ENCODE measurements around the gene CLIC3.
A peak's percentile ranks its signal among the peaks of the same experiment; 100 is the strongest.

The CLIC3 gene

DNA sequence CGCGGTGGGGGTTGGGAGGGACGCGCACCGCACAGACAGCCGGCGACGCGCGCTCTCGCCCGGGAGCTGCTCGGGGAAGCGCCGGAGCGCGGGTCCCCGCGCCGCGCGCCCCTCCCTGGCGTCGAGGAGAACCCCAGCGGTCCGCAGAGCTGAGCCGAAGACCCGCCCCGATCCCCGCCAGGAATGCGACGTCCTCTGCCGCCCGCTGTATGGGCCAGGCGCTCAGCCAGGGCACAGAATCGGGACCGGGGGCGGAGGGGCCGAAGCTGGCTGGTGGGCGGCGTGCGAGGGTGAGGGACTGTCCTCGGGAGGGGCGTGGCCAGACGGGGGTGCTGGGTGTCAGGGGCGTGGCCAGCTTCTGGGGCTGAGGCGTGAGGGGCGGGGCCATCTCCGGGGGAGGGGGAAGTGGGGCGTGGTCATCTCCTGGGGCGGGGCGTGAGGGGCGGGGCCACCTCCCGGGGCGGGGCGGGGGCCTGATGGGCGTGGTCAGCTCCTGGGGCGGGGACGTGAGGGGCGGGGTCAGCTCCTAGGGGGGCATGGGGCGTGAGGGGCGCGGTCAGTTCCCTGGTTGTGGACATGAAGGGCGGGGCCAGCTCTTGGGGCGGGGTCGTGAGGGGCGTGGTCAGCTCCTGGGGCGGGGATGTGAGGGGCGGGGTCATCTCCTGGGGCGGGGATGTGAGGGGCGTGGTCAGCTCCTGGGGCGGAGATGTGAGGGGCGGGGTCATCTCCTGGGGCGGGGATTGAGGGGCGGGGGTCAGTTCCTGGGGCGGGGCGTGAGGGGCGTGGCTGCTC, 18.1 kb downstream of the CLIC3 start:
- in situ Hi-C loops (cut with MboI; ENCODE audit: low sequenced_read_pairs, unreplicated experiment), result no loop called here
- peak; percentile 90 for DNase-seq (ENCODE audit: low spot score)
- TF ChIP-seq, protein P1, sequence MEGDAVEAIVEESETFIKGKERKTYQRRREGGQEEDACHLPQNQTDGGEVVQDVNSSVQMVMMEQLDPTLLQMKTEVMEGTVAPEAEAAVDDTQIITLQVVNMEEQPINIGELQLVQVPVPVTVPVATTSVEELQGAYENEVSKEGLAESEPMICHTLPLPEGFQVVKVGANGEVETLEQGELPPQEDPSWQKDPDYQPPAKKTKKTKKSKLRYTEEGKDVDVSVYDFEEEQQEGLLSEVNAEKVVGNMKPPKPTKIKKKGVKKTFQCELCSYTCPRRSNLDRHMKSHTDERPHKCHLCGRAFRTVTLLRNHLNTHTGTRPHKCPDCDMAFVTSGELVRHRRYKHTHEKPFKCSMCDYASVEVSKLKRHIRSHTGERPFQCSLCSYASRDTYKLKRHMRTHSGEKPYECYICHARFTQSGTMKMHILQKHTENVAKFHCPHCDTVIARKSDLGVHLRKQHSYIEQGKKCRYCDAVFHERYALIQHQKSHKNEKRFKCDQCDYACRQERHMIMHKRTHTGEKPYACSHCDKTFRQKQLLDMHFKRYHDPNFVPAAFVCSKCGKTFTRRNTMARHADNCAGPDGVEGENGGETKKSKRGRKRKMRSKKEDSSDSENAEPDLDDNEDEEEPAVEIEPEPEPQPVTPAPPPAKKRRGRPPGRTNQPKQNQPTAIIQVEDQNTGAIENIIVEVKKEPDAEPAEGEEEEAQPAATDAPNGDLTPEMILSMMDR (IDR thresholded peaks at IDR 0.05; ENCODE audit: borderline replicate concordance, control extremely low read depth, extremely low read depth, insufficient read depth, missing control alignments), result no peak

DNA sequence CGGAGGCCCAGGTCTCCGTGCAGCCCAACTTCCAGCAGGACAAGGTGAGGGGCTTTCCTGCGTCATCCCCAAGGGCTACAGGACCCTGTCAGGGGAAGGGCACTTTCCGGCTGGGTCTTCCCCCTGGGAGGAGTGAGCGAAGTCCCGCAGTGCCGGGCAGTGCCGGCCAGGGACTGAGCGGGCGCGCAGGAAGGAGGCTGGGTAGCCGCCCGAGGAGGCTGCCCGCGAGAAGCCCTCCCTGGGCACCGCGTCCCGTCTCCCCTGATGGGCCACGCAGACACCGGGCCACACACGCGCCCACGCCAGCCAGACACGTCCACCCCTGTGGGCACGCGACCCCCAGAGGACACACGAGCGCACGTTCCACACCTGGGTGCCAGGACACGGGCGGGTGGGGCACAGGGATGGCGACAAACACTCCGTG, 18.7 kb downstream of the CLIC3 start:
- TF ChIP-seq, protein P1 (IDR thresholded peaks at IDR 0.05; ENCODE audit: borderline replicate concordance, control extremely low read depth, extremely low read depth, insufficient read depth, missing control alignments), result no peak
- in situ Hi-C loops (cut with MboI; ENCODE audit: low sequenced_read_pairs, unreplicated experiment), result no loop called here
- DNase-seq (ENCODE audit: low spot score), result no peak

DNA sequence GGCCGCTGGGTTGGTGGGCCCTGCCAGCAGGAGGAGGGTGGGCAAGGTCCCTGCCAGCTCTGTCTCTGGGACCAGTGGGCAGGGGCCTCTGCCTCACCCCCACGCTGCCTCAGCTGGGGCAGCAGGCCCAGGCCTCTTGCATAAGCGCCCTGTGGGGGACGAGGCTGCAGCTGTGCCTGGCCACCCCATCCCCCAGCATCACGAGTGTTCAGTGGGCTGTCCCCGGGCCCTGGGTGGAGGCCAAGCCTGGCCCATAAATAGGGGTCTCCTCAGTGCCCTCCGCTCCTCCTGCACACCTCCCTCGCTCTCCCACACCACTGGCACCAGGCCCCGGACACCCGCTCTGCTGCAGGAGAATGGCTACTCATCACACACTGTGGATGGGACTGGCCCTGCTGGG, 19.1 kb downstream of the CLIC3 start, which contains the start of gene PTGDS:
PTGDS (plus strand) TSS at position 282 of the 400 bp plus-strand sequence; CDS start at position 357, 75 bp downstream.
- TF ChIP-seq, protein P1 (IDR thresholded peaks at IDR 0.05; ENCODE audit: borderline replicate concordance, control extremely low read depth, extremely low read depth, insufficient read depth, missing control alignments), result no peak
- no peak for DNase-seq (ENCODE audit: low spot score)
- in situ Hi-C loops (cut with MboI; ENCODE audit: low sequenced_read_pairs, unreplicated experiment), result no loop called here

DNA sequence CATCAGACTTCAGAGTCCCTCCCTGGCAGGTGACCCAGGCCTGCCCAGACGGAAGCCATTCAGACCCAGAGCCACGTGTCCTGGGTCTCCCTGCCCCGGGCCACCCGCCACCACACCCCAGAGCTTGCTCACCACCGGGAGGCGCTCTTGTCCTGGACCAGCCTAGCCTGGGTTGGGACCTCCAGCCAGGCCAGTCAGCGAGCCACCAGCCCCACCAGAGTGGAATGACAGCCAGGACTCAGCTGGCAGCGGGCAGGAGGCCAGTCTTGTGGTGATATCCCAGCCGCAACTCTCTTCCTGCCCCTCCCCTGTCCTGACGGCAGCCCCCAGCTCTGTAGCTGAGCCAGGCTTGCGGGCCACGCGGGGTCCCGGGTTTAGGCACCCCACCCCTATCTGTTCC, 20.7 kb downstream of the CLIC3 start:
- in situ Hi-C loops (cut with MboI; ENCODE audit: low sequenced_read_pairs, unreplicated experiment), result no loop called here
- peak; percentile 70 for DNase-seq (ENCODE audit: low spot score)
- TF ChIP-seq, protein P1 (IDR thresholded peaks at IDR 0.05; ENCODE audit: borderline replicate concordance, control extremely low read depth, extremely low read depth, insufficient read depth, missing control alignments), result peak; percentile 22

DNA sequence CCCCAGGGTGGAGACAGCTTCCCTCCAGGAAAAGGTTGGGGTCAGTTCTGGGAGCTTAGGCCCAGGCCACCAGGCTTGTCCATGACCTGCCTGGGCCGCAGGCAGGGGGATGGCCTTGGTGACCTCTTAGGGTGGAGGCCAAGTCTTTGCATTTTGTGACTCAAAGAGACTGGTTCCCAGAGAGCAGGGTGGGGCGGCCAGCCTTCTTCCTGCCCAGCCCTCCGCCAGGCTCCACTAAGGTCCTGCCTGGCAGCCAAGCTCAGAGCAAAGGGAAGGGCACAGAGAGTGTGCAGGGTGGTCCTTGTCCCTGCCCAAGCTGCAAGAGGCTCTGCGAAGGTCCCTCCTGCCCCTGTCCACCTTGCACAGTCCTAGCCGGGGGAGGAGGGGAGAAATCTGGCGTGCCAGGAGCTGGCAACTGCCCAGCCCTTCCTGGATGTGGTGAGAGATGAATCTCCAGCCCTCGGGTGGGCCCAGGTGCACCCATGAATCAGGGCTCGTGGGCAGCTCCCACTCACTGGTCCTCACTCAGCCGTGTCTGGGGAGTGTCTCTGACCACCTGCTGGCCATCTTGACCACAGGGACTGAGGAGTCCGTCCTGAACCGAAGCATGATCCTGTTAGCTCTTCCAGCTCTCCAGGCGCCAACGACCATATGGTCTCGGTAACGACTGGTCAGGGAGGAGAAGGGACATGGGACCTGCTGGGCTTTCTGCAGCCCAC, 21.4 kb downstream of the CLIC3 start:
- in situ Hi-C loops (cut with MboI; ENCODE audit: low sequenced_read_pairs, unreplicated experiment), result no loop called here
- DNase-seq (ENCODE audit: low spot score), result no peak
- TF ChIP-seq, protein P1 (IDR thresholded peaks at IDR 0.05; ENCODE audit: borderline replicate concordance, control extremely low read depth, extremely low read depth, insufficient read depth, missing control alignments), result no peak

DNA sequence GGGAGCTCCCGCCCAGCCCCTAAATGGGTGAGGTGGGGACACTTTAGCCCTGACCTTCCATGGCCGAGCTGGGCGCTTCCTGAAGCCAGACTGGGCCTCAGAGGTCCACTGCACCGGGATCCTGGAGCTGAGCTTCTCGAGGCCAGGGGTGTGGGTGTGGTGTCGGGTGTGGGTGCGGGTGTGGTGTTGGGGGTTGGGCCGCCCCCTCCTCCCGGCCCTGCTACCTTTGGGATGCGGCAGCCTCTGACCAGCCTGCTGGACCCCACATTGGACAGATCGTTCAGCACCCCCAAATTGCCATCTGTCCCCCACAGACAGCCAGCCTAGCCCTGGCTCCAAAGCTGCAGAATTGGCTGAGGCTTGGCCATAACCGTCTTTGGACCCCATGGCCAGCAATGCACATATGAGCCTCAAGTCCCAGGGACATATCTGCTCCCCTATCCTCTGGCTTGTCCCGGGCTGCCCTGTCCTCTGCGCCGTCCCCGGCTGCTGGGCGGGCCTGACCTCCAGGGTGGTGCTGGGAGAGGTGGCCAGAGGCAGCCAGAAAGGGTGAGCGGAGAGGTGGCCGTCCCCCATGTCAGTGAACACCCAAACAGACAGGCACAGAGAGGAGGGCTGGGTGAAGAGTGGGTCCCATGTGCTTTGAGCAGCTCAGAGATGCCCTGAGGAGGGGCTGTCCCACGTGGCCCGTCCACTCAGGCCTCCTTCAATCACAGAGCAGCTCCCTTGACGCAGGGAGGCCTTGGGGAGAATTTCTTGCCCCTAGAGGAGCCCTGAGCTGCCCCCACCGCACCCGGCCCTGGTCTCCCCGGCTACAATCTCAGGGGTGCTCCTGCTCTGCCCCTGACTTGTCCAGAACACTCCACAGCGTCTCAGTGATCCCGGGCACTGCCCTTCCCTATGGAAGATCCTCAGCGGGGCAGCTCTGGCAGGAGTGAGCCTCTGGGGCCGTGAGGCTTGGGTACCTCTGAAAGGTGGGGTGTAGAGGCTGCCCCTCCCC, 22.4 kb downstream of the CLIC3 start:
- in situ Hi-C loops (cut with MboI; ENCODE audit: low sequenced_read_pairs, unreplicated experiment), result no loop called here
- TF ChIP-seq, protein P1 (IDR thresholded peaks at IDR 0.05; ENCODE audit: borderline replicate concordance, control extremely low read depth, extremely low read depth, insufficient read depth, missing control alignments), result no peak
- no peak for DNase-seq (ENCODE audit: low spot score)
